Osteoblast (primary cell): ENCODE results near the gene TECPR2. TPM values are rescaled to one million over a fixed set of nuclear protein-coding genes. Genes with fewer than 3 reads are reported as not detected.

Experiments used
- DNase-seq: peaks from one replicate; pipeline ENCODE4 v3.0.0; 2011; ENCODE audit warnings: low spot score, mixed read lengths; ENCODE audit not compliant: insufficient read length; ENCODE audit errors: missing footprints
- H2AFZ ChIP-seq: 2 replicates; pipeline ENCODE4 v1.6.0; 2011; ENCODE audit warnings: mild to moderate bottlenecking, low read length
- H3K27ac ChIP-seq: 2 replicates; pipeline ENCODE4 v1.5.1; 2011; ENCODE audit warnings: mild to moderate bottlenecking, low read depth, low read length, moderate library complexity
- H3K27me3 ChIP-seq: 2 replicates; pipeline ENCODE4 v1.6.0; 2012; ENCODE audit warnings: mild to moderate bottlenecking, control low read depth, inconsistent platforms, low read length, moderate library complexity; ENCODE audit not compliant: insufficient read depth
- H3K36me3 ChIP-seq: 2 replicates; pipeline ENCODE4 v1.5.1; 2011; ENCODE audit warnings: mild to moderate bottlenecking, low read length, control low read depth, moderate library complexity; ENCODE audit not compliant: insufficient read depth
- H3K4me1 ChIP-seq: 2 replicates; pipeline ENCODE4 v1.5.1; 2011; ENCODE audit warnings: mild to moderate bottlenecking, low read length, control low read depth, moderate library complexity; ENCODE audit not compliant: insufficient read depth
- H3K4me2 ChIP-seq: 2 replicates; pipeline ENCODE4 v1.6.0; 2011; ENCODE audit warnings: mild to moderate bottlenecking, low read length; ENCODE audit not compliant: insufficient read depth
- H3K4me3 ChIP-seq: fragments of 200-600 bp; sonication (generic); 3 replicates; pipeline ENCODE4 v1.5.1; 2012; ENCODE audit warnings: mild to moderate bottlenecking, low read length, inconsistent platforms; ENCODE audit not compliant: insufficient read depth
- H3K79me2 ChIP-seq: 2 replicates; pipeline ENCODE4 v1.6.0; 2012; ENCODE audit warnings: mild to moderate bottlenecking, low read length, control low read depth, inconsistent platforms; ENCODE audit not compliant: insufficient read depth
- H3K9me3 ChIP-seq: 2 replicates; pipeline ENCODE4 v1.5.1; 2011; ENCODE audit warnings: low read depth, low read length, control low read depth
- H4K20me1 ChIP-seq: 2 replicates; pipeline ENCODE4 v1.6.0; 2012; ENCODE audit warnings: mild to moderate bottlenecking, low read length, control low read depth; ENCODE audit not compliant: insufficient read depth
- total RNA-seq: library from RNA; depleted of rRNA; stranded (reverse); fragments of >200 nt; gene quantifications from 2 replicates; pipeline ENCODE4 v1.2.3, GENCODE V29; 2012
- TF ChIP-seq, protein P1 (sequence below): IDR thresholded peaks from 2 replicates; pipeline ENCODE4 v1.5.1; 2011; ENCODE audit warnings: mild to moderate bottlenecking, low read depth, low read length, moderate library complexity; ENCODE audit errors: extremely low read depth

Gene TECPR2
- total RNA-seq, 1 donor = 13.0 TPM

GRCh38 chr14:102497998-102498677 is 135.4 kb downstream of the TECPR2 start:
- H3K4me2 ChIP-seq = no peak overlapping the region
- no peaks in the 10 kb centered on the region for H3K27me3 ChIP-seq
- no peak overlapping the region for H3K27ac ChIP-seq
- no peaks in the 10 kb centered on the region for H3K79me2 ChIP-seq
- no peaks in the 10 kb centered on the region for H3K9me3 ChIP-seq
- H3K4me3 ChIP-seq = no peak overlapping the region
- H3K36me3 ChIP-seq = peaks cover 16% of the 10 kb centered on the region
- no peaks in the 10 kb centered on the region for H4K20me1 ChIP-seq
- TF ChIP-seq, protein P1, sequence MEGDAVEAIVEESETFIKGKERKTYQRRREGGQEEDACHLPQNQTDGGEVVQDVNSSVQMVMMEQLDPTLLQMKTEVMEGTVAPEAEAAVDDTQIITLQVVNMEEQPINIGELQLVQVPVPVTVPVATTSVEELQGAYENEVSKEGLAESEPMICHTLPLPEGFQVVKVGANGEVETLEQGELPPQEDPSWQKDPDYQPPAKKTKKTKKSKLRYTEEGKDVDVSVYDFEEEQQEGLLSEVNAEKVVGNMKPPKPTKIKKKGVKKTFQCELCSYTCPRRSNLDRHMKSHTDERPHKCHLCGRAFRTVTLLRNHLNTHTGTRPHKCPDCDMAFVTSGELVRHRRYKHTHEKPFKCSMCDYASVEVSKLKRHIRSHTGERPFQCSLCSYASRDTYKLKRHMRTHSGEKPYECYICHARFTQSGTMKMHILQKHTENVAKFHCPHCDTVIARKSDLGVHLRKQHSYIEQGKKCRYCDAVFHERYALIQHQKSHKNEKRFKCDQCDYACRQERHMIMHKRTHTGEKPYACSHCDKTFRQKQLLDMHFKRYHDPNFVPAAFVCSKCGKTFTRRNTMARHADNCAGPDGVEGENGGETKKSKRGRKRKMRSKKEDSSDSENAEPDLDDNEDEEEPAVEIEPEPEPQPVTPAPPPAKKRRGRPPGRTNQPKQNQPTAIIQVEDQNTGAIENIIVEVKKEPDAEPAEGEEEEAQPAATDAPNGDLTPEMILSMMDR = no peak
- DNase-seq = peak; percentile 80
- H3K4me1 ChIP-seq = peaks cover 8% of the 10 kb centered on the region
- H2AFZ ChIP-seq = no peak overlapping the region

GRCh38 chr14:102498678-102499265 is 136.0 kb downstream of the TECPR2 start:
- peaks cover 16% of the 10 kb centered on the region for H3K36me3 ChIP-seq
- no peak overlapping the region for H3K4me3 ChIP-seq
- no peaks in the 10 kb centered on the region for H4K20me1 ChIP-seq
- no peaks in the 10 kb centered on the region for H3K27me3 ChIP-seq
- no peak overlapping the region for H3K27ac ChIP-seq
- no peak overlapping the region for H2AFZ ChIP-seq
- no peak overlapping the region for H3K4me2 ChIP-seq
- H3K9me3 ChIP-seq = no peaks in the 10 kb centered on the region
- DNase-seq = peak; percentile 80
- TF ChIP-seq, protein P1 = no peak
- H3K79me2 ChIP-seq = no peaks in the 10 kb centered on the region
- H3K4me1 ChIP-seq = peaks cover 8% of the 10 kb centered on the region

DNA sequence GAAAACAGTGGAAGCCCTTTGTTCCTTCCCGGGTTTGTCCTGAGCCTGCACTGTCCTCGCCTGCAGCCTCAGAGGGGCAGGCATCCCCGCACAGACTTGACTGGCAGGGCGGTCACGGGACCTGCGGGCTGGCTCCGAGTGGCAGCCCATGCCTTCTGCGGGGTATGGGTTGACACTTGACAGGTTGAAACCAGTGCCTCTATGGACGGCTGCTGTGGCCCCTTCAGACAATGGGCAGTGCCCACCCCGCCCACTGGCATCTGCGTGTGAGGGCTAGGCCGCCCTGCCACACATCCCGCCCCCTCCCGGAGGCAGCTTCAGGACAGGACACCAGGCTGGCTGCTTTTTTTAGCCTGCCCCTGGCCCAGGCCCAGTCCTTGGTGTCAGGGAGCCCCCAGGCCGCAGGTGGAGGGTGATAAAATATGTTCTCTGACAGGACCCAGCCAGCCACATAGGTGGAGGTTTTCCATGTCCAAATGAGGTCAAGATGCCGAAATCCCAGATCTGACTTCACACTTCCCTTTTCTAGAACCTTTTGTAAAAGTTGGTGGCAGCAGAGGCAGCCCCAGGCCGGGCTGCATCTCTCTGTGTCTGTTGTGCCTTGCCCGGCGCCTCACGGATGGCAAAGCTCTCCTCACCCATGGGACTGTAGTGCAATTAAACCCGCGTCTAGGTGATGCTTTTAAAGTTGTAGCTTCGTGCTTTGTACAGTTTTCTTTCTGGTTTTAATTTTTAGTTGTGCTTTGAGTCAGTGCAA is 136.8 kb downstream of the TECPR2 start:
- peaks cover 8% of the 10 kb centered on the region for H3K4me1 ChIP-seq
- no peaks in the 10 kb centered on the region for H3K79me2 ChIP-seq
- DNase-seq = peak; percentile 65
- H3K27me3 ChIP-seq = no peaks in the 10 kb centered on the region
- H3K27ac ChIP-seq = peak overlapping the region; percentile 81
- H3K36me3 ChIP-seq = peaks cover 16% of the 10 kb centered on the region
- no peaks in the 10 kb centered on the region for H4K20me1 ChIP-seq
- no peak overlapping the region for H3K4me3 ChIP-seq
- no peaks in the 10 kb centered on the region for H3K9me3 ChIP-seq
- TF ChIP-seq, protein P1 = no peak
- H2AFZ ChIP-seq = no peak overlapping the region
- no peak overlapping the region for H3K4me2 ChIP-seq

- DNase-seq = peak; percentile 98
- H2AFZ ChIP-seq = peak overlapping the region; percentile 36
These were observed 137.5 kb downstream of the TECPR2 start for GRCh38 chr14:102500158-102500662.

More at GRCh38 chr14:102500158-102500662, 137.5 kb downstream of the TECPR2 start:
- Histone ChIP-seq H3K4me1 (peaks cover 8% of the 10 kb centered on the region), H4K20me1 (no peaks in the 10 kb centered on the region), H3K36me3 (peaks cover 16% of the 10 kb centered on the region), H3K27me3 (no peaks in the 10 kb centered on the region), H3K79me2 (no peaks in the 10 kb centered on the region), H3K9me3 (no peaks in the 10 kb centered on the region), H3K4me3 (no peak overlapping the region), H3K4me2 (peak overlapping the region; percentile 2), H3K27ac (peak overlapping the region; percentile 81)
- TF ChIP-seq, protein P1 = no peak
